ENCODE data around the gene METTL16. TPM values are rescaled to one million over a fixed set of nuclear protein-coding genes. Genes with fewer than 3 reads are reported as not detected.

The METTL16 gene
- total RNA-seq, 1 experiment from 2014 or later: 37.6 TPM

- ChIA-PET POLR2A (no interaction called here), RAD21 (ENCODE audit: low non-redundant PET in 1 of 2, low total read pairs in 2 of 2, uncharacterized antibody in 2 of 2, unreplicated experiment in 2 of 2) (no interaction called here)
- DNase-seq (ENCODE audit: low read depth, low spot score): no peak
Observed at GRCh38 chr17:2369039-2369438, 142.6 kb downstream of the METTL16 start.

More at GRCh38 chr17:2369039-2369438, 142.6 kb downstream of the METTL16 start:
- no peak overlapping the region for H3K27ac ChIP-seq (ENCODE audit: low read depth, low read length)
- H3K4me3 ChIP-seq (replicated peaks in 1 of 2; ENCODE audit: low read depth in 1 of 2, low read length in 2 of 2): no peak overlapping the region
- H3K36me3 ChIP-seq (ENCODE audit: control insufficient read depth in 1 of 2, insufficient read depth in 2 of 2, low read length in 2 of 2): no peaks in the 10 kb centered on the region; a peak in 3 of 4 replicates
- no peaks in the 10 kb centered on the region for H3K9me2 ChIP-seq (ENCODE audit: insufficient read depth)
- ATAC-seq: no peak
- intact Hi-C loops (cut with micrococcal nuclease): no loop called here
- no peak overlapping the region for H3K4me2 ChIP-seq (ENCODE audit: low read length)
- TF ChIP-seq CEBPB (IDR thresholded peaks at IDR 0.05; ENCODE audit: low read depth) (no peak), ZFX (IDR thresholded peaks at IDR 0.05) (no peak), SP1 (IDR thresholded peaks at IDR 0.05; ENCODE audit: low read depth) (no peak), RAD21 (IDR thresholded peaks at IDR 0.05; ENCODE audit: low read depth) (no peak), ELF1 (IDR thresholded peaks at IDR 0.05; ENCODE audit: borderline replicate concordance, low read depth) (no peak), CTCF (IDR thresholded peaks at IDR 0.05 in 2 of 3, conservative IDR thresholded peaks at IDR 0.05 in 1 of 3; ENCODE audit: borderline replicate concordance in 1 of 3, insufficient read depth in 1 of 3, low read depth in 2 of 3, low read length in 2 of 3) (no peak), EGR1 (IDR thresholded peaks at IDR 0.05; ENCODE audit: low read depth) (no peak), FOSL1 (IDR thresholded peaks at IDR 0.05; ENCODE audit: low read depth) (no peak), SIN3A (IDR thresholded peaks at IDR 0.05; ENCODE audit: low read depth) (no peak), MAX (IDR thresholded peaks at IDR 0.05) (no peak), EZH2 (IDR thresholded peaks at IDR 0.05) (no peak), POLR2A (IDR thresholded peaks at IDR 0.05; ENCODE audit: borderline replicate concordance, extremely low read depth, insufficient read depth, insufficient read length) (no peak), YY1 (IDR thresholded peaks at IDR 0.05; ENCODE audit: extremely low read depth, insufficient replicate concordance, low read depth, low read length) (no peak), SRF (IDR thresholded peaks at IDR 0.05; ENCODE audit: low read depth) (no peak), JUND (IDR thresholded peaks at IDR 0.05) (no peak), ZBTB33 (IDR thresholded peaks at IDR 0.05; ENCODE audit: extremely low read depth, insufficient replicate concordance, low read length) (no peak), TCF7L2 (IDR thresholded peaks at IDR 0.05; ENCODE audit: borderline replicate concordance, extremely low read depth, insufficient read depth, insufficient read length) (no peak), ZNF274 (IDR thresholded peaks at IDR 0.05; ENCODE audit: low read depth, low read length) (no peak), CBX3 (IDR thresholded peaks at IDR 0.05; ENCODE audit: low read depth) (no peak)
- TF ChIP-seq, protein P1, sequence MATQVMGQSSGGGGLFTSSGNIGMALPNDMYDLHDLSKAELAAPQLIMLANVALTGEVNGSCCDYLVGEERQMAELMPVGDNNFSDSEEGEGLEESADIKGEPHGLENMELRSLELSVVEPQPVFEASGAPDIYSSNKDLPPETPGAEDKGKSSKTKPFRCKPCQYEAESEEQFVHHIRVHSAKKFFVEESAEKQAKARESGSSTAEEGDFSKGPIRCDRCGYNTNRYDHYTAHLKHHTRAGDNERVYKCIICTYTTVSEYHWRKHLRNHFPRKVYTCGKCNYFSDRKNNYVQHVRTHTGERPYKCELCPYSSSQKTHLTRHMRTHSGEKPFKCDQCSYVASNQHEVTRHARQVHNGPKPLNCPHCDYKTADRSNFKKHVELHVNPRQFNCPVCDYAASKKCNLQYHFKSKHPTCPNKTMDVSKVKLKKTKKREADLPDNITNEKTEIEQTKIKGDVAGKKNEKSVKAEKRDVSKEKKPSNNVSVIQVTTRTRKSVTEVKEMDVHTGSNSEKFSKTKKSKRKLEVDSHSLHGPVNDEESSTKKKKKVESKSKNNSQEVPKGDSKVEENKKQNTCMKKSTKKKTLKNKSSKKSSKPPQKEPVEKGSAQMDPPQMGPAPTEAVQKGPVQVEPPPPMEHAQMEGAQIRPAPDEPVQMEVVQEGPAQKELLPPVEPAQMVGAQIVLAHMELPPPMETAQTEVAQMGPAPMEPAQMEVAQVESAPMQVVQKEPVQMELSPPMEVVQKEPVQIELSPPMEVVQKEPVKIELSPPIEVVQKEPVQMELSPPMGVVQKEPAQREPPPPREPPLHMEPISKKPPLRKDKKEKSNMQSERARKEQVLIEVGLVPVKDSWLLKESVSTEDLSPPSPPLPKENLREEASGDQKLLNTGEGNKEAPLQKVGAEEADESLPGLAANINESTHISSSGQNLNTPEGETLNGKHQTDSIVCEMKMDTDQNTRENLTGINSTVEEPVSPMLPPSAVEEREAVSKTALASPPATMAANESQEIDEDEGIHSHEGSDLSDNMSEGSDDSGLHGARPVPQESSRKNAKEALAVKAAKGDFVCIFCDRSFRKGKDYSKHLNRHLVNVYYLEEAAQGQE (IDR thresholded peaks at IDR 0.05; ENCODE audit: low read depth): no peak
- H3K27me3 ChIP-seq (ENCODE audit: insufficient read depth, low read length): no peaks in the 10 kb centered on the region
- H3K9ac ChIP-seq (ENCODE audit: low read length): no peak overlapping the region
- H3K9me3 ChIP-seq (ENCODE audit: control insufficient read depth in 1 of 2, insufficient read depth in 1 of 2, low read depth in 1 of 2, low read length in 2 of 2): no peaks in the 10 kb centered on the region
- H3K79me2 ChIP-seq (ENCODE audit: insufficient read depth, low read length): no peaks in the 10 kb centered on the region
- no peaks in the 10 kb centered on the region for H3K4me1 ChIP-seq (ENCODE audit: control insufficient read depth in 1 of 2, insufficient read depth in 2 of 2, low read length in 2 of 2)
- BruUV-seq (replicated peaks): no TSS peak
- H2AFZ ChIP-seq (ENCODE audit: low read depth, low read length, poor library complexity, severe bottlenecking): no peak overlapping the region
- no peaks in the 10 kb centered on the region for H4K20me1 ChIP-seq (ENCODE audit: insufficient read depth)
- CTCF ChIA-PET: interaction anchor here (1.4 to 3.6 kb wide), 2 partner anchors 14 to 47 kb away, joined by 6 to 12 read pairs; no protein-coding TSS in a partner anchor

Data from HCT116 (cell line).